Stimulated activated CD4-positive, alpha-beta T cell treated with anti-CD3 and anti-CD28 coated beads, TNF-alpha, amount 100 ng/mL, for 24 hours (primary cell): ENCODE measurements around the gene KRT6B.
"Not testable (repeated sequence)": the region's sequence is repeated elsewhere in the genome, so short reads cannot be mapped to it uniquely, and the experiment has no call there.

Experiments used
- DNase-seq, 3 experiments: peaks; one replicate each; pipeline ENCODE4 v3.0.0-alpha.2; 2020; ENCODE audit warnings: low read depth in 3 of 3

Gene KRT6B

DNA sequence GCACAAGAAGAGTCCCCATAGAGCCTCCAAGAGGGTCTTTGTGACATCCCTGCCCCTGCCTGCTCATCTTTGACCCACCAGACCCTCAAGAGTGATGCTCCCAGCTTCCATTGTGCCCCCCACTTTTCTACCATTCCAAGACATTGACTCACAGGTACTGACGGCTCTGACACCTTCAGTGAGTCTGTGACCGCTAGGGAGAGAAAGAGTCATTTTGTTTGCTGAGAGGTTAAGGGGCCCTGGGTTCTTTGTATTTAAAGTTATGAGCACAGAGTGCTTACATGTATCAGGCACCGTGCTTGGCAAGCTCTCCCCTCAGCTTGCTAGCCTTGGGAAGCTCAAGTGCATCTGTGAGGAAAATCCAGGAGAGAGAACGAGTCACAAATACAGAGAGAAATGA is 38.7 kb downstream of the KRT6B start:
- DNase-seq: no peak

DNA sequence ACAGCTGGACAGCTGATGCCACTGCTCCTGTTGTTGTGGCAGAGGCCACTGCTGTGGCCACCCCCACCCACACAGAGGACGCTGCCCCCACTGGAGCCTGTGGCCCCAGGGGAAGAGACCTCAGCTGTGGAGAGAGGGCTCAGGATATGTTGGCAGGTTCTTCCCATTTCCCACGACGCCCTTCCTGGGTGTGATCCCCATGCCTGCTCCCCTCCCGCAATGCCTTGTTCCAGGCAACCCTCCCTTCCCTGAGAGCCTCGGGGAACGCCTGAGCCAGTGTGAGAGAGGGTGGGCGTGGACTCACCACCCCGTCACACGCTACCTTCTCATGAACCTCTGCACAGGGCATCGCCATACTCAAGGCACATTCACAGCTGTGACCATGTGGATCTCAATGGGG is 40.1 kb downstream of the KRT6B start:
- no peak for DNase-seq

DNA sequence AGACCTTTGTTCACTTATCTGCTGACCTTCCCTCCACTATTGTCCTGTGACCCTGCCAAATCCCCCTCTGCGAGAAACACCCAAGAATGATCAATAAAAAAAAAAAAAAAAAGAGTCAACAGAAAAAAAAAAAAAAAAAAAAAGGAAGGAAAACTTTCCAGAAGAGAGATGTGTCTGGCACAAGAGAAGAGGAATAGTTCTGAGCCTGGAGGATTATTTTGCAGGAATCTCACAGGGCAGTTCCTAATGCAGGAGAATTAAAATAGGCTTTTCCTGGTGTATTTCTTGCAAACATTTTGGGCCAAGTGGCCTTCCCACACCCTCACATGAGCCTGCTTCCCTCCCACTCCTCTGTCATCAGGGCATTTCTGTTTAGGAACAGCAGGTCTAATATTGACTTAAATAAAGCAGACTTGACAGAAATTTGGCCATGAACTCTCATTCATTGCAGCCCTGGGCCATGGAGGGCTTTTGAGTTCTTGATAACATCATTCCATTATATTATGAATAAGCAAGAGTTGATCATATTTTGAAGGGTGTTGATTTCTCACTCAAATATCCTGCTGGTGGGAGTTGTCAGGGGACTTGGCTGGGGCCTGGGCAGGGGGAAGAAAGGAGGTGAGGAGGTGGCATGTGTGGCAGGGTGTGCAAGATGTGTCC is 41.2 kb downstream of the KRT6B start:
- not testable (repeated sequence) for DNase-seq

DNA sequence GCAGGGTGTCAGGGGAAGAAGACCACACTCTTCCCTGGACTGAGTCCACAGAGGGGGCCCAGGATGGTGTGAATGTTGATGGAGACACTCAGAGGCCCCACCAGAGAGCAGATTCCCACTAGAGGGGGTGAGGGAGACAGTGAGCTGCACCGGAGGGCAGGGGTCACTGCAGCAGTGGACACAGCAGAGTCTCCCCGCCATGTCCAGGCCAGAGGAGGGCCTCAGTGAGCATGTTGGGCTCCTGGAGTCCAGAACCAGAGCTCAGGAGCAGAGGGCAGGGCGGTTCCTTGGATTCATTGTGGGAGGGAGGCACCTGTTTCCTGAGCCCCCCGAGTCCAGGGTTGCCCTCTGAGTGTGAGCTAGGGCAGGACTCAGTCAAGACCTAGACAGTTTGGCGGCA is 44.0 kb downstream of the KRT6B start:
- DNase-seq: no peak

DNA sequence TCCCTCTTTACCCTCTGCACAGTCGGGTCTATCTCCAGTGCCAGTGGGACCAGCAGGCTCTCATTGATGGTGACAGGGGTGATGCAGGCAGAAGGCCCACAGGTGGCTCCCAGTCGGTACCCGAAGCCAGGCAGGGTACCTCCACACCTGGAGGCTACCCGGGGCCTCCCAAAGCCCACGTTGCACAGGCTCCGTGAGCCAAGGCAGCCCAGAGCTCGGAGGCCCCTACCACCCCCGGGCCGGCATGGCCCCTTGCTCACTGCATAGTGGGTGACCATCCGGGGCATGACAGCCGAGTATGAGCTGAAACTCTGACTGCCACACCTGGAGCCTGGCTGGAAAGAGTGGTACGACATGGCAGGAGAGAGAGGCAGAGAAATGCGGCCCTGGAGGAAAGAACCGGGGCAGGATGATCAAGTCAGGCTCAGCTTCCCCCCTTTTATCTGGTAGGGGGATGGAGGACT is 46.0 kb downstream of the KRT6B start, which contains the start of gene KRT82:
TSS of gene KRT82 (minus strand) at position 414 of the 464 bp plus-strand sequence. CDS start at position 356, 58 bp downstream.
- DNase-seq: no peak

DNA sequence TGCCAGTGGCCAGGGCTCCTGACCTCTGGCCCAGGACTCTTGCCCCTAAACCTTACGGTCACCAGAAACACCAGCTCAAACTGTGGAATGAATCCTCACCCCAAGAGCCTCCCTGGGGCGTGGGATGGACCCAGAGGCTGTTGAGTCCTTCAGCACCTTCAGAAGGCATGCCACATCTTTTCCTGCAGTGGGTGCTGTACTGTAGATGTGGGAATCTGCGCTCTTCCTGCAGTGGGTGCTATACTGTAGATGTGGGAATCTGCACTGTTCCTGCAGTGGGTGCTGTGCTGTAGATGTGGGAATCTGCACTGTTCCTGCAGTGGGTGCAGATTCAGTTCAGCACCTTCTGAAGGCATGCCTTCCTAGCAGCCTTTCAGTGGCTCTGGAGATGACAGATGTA is 47.0 kb downstream of the KRT6B start:
- no peak for DNase-seq

DNA sequence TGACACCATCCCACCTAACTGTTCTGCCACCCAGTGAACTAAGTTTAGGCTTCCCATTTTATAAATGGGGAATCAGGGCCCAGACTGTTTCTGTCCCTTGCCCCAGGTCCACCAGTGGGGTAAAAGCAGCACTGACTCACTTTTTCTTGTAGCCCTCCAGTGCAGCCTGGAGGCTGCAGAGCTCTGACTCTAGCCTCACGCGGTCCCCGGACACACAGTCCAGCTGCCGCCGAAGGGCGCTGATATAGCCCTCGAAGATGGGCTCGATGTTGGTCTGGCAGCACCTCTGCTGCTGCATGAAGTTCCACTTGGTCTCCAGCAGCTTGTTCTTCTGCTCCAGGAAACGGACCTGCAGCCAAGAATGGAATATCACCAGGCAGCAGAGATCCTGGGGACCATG is 48.4 kb downstream of the KRT6B start:
- no peak for DNase-seq

DNA sequence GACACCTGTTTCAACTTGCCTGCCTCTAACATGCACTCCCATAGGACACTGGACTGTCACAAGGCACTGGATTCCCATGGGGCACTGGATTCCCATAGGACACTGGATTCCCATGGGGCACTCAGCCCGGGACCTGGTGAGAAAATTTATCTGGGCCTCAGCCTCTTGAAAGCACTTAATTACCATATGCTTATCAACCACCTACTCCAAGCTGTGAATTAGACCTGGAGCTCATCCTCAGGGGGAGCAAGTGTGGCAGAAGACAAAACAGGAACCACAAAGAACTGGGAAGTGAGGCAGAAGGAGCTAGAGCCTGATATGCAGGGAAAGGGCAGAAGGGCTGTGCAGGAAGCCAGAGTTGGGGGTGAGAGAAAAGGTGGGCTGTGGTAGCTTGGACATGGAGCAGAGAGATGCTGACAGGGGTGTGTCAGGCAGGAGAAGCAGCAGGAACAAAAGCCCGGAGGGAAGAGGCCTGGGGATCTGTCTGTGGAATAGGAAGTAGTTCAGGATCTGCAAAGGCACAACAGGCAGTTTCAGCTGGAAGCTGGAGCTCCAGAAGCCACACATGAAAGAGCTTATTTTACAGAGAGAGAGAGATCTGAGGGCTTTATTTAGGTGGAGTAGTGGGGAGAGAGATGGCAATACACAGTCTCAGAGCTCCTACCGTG is 48.9 kb downstream of the KRT6B start:
- no peak for DNase-seq

DNA sequence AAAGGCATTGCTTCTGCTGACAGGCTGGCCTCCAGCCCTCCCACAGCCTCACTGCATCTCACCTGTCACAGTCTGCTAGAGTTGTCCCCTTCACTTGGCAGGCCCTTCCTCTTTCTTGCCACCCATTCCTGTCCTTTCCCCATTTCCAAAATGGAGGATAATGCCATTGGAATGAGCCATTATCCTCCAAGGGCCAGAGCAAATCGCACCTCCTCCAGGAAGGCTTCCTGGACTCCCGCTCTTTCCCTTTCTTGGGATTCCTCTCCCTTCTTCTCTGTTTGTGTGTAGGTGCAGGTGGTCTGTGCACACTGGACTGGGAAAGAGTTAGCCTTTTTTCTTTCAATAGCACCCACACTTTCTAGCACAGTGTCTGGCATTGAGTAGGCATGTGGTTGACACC is 49.6 kb downstream of the KRT6B start:
- DNase-seq: no peak

DNA sequence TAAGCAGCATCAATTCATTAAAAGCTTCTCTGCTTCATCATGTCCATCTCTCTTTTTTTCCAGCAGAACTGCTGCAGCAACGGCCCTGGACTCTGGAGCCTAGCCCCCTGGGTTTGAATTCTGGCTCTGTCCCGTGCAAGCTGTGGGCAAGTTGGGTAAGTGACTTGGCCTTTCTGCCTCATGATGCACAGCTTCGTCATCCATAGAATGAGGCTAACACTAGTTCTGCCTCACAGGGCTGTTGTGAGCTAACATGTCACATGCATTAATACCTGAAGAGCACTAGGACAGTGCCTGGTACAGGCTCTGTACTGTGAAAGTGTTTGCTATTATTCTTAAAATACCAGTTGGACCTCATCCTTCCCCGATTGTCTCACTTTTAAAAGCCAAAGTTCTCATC is 50.0 kb downstream of the KRT6B start:
- no peak for DNase-seq

DNA sequence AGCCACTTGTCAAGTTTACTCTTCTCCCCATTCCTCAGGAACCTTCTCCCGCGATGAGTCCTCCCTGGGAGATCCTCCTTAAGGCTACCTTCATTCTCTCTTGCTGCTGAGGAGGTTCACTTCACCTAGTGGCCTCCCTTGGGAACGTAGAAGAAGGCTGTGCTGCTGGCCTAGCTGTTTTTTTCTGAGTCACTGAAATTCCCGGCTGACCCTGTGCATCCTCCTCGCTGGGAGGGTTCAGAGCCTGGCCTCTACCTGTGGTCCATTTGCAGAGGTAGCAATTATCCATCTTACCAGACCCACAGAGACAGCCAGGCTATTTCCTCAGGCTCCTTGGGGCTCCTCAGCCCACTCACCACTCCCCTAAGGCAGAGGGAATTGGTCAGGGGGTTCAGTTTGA is 50.4 kb downstream of the KRT6B start:
- no peak for DNase-seq

DNA sequence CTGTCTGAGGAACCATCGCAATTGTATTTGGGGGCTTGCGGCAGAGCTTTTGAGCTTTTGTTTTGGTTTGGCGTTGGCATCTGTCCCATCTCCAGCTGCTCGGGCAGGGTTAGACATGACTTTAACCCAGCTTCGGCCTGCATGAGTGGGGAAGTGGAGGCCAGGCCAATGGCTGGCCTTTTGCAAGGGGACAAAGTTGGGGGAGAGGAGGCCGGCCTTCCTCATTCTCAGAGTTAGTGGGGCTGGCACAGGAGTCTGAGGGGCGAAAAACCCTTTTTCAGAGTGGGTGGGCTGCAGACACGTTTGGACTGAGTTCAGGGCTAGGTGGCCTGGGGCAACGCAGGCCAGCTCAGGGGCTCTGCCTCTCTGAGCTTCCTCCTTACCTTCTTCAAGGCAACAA is 51.0 kb downstream of the KRT6B start:
- no peak for DNase-seq

DNA sequence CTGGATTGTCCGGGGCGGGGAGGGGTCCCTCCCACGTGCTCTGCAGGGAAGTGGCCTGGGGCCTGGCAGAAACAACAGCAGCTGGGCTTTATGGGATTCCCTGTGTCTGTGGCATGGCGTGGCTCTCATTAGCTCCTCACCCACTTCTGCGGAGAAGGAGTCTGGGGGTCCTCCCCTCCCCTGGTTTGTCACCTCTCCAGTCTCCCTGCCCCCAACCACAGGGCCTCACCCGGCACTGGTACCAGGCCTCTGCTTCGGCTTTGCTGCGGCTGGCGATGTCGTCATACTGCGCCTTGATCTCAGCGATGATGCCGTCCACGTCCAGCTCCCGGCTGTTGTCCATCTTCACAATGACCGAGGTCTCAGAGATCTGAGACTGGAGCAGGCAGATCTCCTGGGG is 52.2 kb downstream of the KRT6B start:
- DNase-seq: no peak

DNA sequence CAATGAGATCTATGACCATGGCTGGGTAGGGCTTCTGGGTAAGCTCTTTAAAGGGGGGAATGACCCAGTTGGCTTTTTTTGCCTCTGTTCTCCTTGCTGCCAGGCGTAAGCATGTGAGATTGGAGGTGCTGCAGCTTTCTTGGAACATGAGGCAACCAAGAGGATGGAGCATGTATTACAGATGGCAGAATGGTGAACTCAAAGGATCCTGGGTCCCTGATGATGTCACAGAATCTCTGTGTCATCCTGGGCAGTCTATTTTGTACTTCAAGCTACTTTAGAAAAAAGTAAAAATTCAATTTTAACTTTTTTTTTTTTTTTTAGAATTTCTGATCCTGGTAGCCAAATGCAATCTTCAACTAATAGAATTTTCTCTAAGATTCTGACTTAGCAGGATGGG is 53.8 kb downstream of the KRT6B start:
- no peak for DNase-seq

DNA sequence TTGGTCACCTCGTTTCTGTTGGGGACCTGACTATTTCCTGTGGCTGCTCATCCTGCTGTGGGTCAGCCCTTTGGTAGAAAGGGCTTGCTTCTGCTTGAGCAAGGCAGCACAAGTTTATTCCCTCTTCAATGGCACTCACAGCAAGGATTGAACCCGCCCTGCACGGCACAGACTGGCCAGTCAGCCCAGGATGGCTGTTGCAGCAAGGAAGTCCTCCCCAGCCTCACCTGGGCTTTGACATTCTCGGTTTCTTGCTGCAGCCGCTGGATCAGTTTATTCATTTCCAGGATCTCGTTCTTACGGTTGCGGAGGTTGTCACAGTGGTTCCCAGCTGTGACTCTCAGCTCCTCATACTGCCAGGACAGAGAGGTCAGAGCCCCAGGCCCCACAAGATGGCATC is 55.3 kb downstream of the KRT6B start:
- DNase-seq: no peak
